Measurements from ENCODE around the gene ANKRD13C. TPM values are rescaled to one million over a fixed set of nuclear protein-coding genes. Genes with fewer than 3 reads are reported as not detected.

Gene ANKRD13C
- total and polyA plus RNA-seq, 4 donors = 3.3 to 14.1 (median 8.3) TPM

GRCh38 chr1:70220015-70220414 lies 134.5 kb downstream of the ANKRD13C start:
- no peak for DNase-seq (ENCODE audit: low spot score)
- H3K9ac ChIP-seq (ENCODE audit: low read depth in 1 of 2, low read length in 2 of 2) = no peak overlapping the region
- H3K4me1 ChIP-seq (ENCODE audit: control insufficient read depth in 4 of 4, insufficient read depth in 4 of 4, low read length in 3 of 4) = peaks cover 2 to 24% (median 11%) of the 10 kb centered on the region in 4 donors
- H3K4me3 ChIP-seq (ENCODE audit: low read depth in 1 of 3, low read length in 3 of 3) = no peak overlapping the region
- WGBS = 90% methylated on average over 2 of the region's 2 CpGs
- H3K9me3 ChIP-seq (ENCODE audit: control insufficient read depth in 4 of 4, low read length in 3 of 4) = no peaks in the 10 kb centered on the region
- H3K27me3 ChIP-seq (ENCODE audit: control insufficient read depth in 4 of 4, insufficient read depth in 4 of 4, low read length in 3 of 4) = no peaks in the 10 kb centered on the region
- TF ChIP-seq ATF3 (IDR thresholded peaks at IDR 0.05) = no peak
- TF ChIP-seq RAD21 (IDR thresholded peaks at IDR 0.05) = no peak
- no peak for TF ChIP-seq ZBTB33 (IDR thresholded peaks at IDR 0.05)
- no peak for TF ChIP-seq EGR1 (IDR thresholded peaks at IDR 0.05; ENCODE audit: low read depth in 2 of 2)
- TF ChIP-seq GABPA (IDR thresholded peaks at IDR 0.05 in 1 of 2, conservative IDR thresholded peaks at IDR 0.05 in 1 of 2) = no peak
- no peak for TF ChIP-seq YY1 (IDR thresholded peaks at IDR 0.05)
- no peak for TF ChIP-seq RXRA (IDR thresholded peaks at IDR 0.05)
- peaks cover 0 to 17% (median 8%) of the 10 kb centered on the region in 4 donors for H3K36me3 ChIP-seq (ENCODE audit: control insufficient read depth in 4 of 4, insufficient read depth in 3 of 4, low read depth in 1 of 4, low read length in 3 of 4)
- H3K27ac ChIP-seq (ENCODE audit: low read depth in 1 of 2, low read length in 2 of 2) = no peak overlapping the region

- H3K27me3 ChIP-seq (ENCODE audit: control insufficient read depth in 4 of 4, insufficient read depth in 4 of 4, low read length in 3 of 4) = no peaks in the 10 kb centered on the region
- H3K27ac ChIP-seq (ENCODE audit: low read depth in 1 of 2, low read length in 2 of 2) = no peak overlapping the region
- DNase-seq (ENCODE audit: low spot score) = no peak
- H3K4me3 ChIP-seq (ENCODE audit: low read depth in 1 of 3, low read length in 3 of 3) = no peak overlapping the region
- no peak overlapping the region for H3K9ac ChIP-seq (ENCODE audit: low read depth in 1 of 2, low read length in 2 of 2)
- no peak for TF ChIP-seq TAF1 (conservative IDR thresholded peaks at IDR 0.05)
- no peak for TF ChIP-seq SP1 (IDR thresholded peaks at IDR 0.05)
- TF ChIP-seq GABPA (IDR thresholded peaks at IDR 0.05 in 1 of 2, conservative IDR thresholded peaks at IDR 0.05 in 1 of 2) = no peak
- no peak for TF ChIP-seq ZBTB33 (IDR thresholded peaks at IDR 0.05)
- H3K9me3 ChIP-seq (ENCODE audit: control insufficient read depth in 4 of 4, low read length in 3 of 4) = no peaks in the 10 kb centered on the region
- peaks cover 4 to 12% (median 8%) of the 10 kb centered on the region in 4 donors for H3K4me1 ChIP-seq (ENCODE audit: control insufficient read depth in 4 of 4, insufficient read depth in 4 of 4, low read length in 3 of 4)
- peaks cover 0 to 4% (median 1%) of the 10 kb centered on the region in 4 donors for H3K36me3 ChIP-seq (ENCODE audit: control insufficient read depth in 4 of 4, insufficient read depth in 3 of 4, low read depth in 1 of 4, low read length in 3 of 4)
These were observed 143.0 kb downstream of the ANKRD13C start for GRCh38 chr1:70211541-70211940.

- Histone ChIP-seq H3K36me3 (ENCODE audit: control insufficient read depth in 4 of 4, insufficient read depth in 3 of 4, low read depth in 1 of 4, low read length in 3 of 4) (peaks cover 0 to 4% (median 1%) of the 10 kb centered on the region in 4 donors), H3K9ac (ENCODE audit: low read depth in 1 of 2, low read length in 2 of 2) (no peak overlapping the region), H3K27me3 (ENCODE audit: control insufficient read depth in 4 of 4, insufficient read depth in 4 of 4, low read length in 3 of 4) (no peaks in the 10 kb centered on the region), H3K4me1 (ENCODE audit: control insufficient read depth in 4 of 4, insufficient read depth in 4 of 4, low read length in 3 of 4) (peaks cover 4 to 18% (median 10%) of the 10 kb centered on the region in 4 donors), H3K4me3 (ENCODE audit: low read depth in 1 of 3, low read length in 3 of 3) (no peak overlapping the region), H3K9me3 (ENCODE audit: control insufficient read depth in 4 of 4, low read length in 3 of 4) (no peaks in the 10 kb centered on the region), H3K27ac (ENCODE audit: low read depth in 1 of 2, low read length in 2 of 2) (no peak overlapping the region)
- no peak for DNase-seq (ENCODE audit: low spot score)
- no peak for TF ChIP-seq HNF4G (IDR thresholded peaks at IDR 0.05)
- WGBS = 70% methylated on average over 1 of the region's 1 CpG
These were observed 143.7 kb downstream of the ANKRD13C start for GRCh38 chr1:70210820-70211219.

Other genes starting within 250 kb of the ANKRD13C start
- 10 to 100 TPM; 14.1 to 15.8 TPM for gene LRRC40, start 149.1 kb downstream of the ANKRD13C start, total RNA-seq
- gene LRRC40, start 149.1 kb downstream of the ANKRD13C start, polyA plus RNA-seq = 1 to 10 TPM; 6.6 to 7.1 TPM
- gene SRSF11, start 133.3 kb downstream of the ANKRD13C start, total RNA-seq = 100 to 1,000 TPM in 1 of 2 donors, 10 to 100 TPM in 1; 64.1 to 129 TPM
- 100 to 1,000 TPM in 1 of 2 donors, 10 to 100 TPM in 1; 36.8 to 130 TPM for gene SRSF11, start 133.3 kb downstream of the ANKRD13C start, polyA plus RNA-seq
- gene CTH, start 56.5 kb upstream of the ANKRD13C start, total RNA-seq = 10 to 100 TPM in 1 of 2 donors, 1 to 10 TPM in 1; 8.9 to 40.7 TPM
- 10 to 100 TPM; 49.0 to 49.4 TPM for gene CTH, start 56.5 kb upstream of the ANKRD13C start, polyA plus RNA-seq

Measured in liver (tissue), 9 donors.